Karpas-422 (cell line): ENCODE results near the gene MYO7B. TPM values are rescaled to one million over a fixed set of nuclear protein-coding genes. Genes with fewer than 3 reads are reported as not detected.
A peak's percentile ranks its signal among the peaks of the same experiment; 100 is the strongest.

ENCODE experiments used
- DNase-seq: peaks from one replicate; pipeline ENCODE4 v3.0.0-alpha.2; 2015
- H2AFZ ChIP-seq: fragments of 200-600 bp; sonication (generic); 2 replicates; pipeline ENCODE4 v1.6.1; 2014; ENCODE audit warnings: antibody characterized with exemption, low read length, mixed read lengths
- H3K27ac ChIP-seq: fragments of 200-600 bp; sonication (generic); 2 replicates; pipeline ENCODE4 v1.5.1; 2014; ENCODE audit warnings: mild to moderate bottlenecking, low read length, moderate library complexity
- H3K27me3 ChIP-seq: fragments of 200-600 bp; sonication (generic); 2 replicates; pipeline ENCODE4 v1.6.1; 2014; ENCODE audit warnings: low read length, mixed read lengths
- H3K36me3 ChIP-seq: fragments of 200-600 bp; sonication (generic); 2 replicates; pipeline ENCODE4 v1.6.1; 2014; ENCODE audit warnings: low read length, mixed read lengths; ENCODE audit not compliant: insufficient read depth
- H3K4me1 ChIP-seq: fragments of 200-600 bp; sonication (generic); 2 replicates; pipeline ENCODE4 v1.6.1; 2014; ENCODE audit warnings: mild to moderate bottlenecking, low read length, mixed read lengths
- H3K4me2 ChIP-seq: fragments of 200-600 bp; sonication (generic); 2 replicates; pipeline ENCODE4 v1.6.1; 2014; ENCODE audit warnings: low read length, low read depth, mild to moderate bottlenecking; ENCODE audit not compliant: poor library complexity, severe bottlenecking
- H3K4me3 ChIP-seq: fragments of 200-600 bp; sonication (generic); 2 replicates; pipeline ENCODE4 v1.5.1; 2014; ENCODE audit warnings: mild to moderate bottlenecking, antibody characterized with exemption, low read length, mixed read lengths
- H3K79me2 ChIP-seq: fragments of 200-600 bp; sonication (generic); 2 replicates; pipeline ENCODE4 v1.6.1; 2014; ENCODE audit warnings: mild to moderate bottlenecking, low read length, mixed read lengths
- H3K9ac ChIP-seq: fragments of 200-600 bp; sonication (generic); 2 replicates; pipeline ENCODE4 v1.6.0; 2014; ENCODE audit warnings: low read length
- H3K9me2 ChIP-seq: fragments of 200-600 bp; sonication (generic), shearing (Covaris generic); replicated peaks from 2 replicates; pipeline ENCODE4 v1.6.0; 2014; ENCODE audit warnings: mild to moderate bottlenecking, low read length, moderate library complexity; ENCODE audit not compliant: insufficient read depth
- H3K9me3 ChIP-seq: fragments of 300-700, 200-600 bp; sonication (generic); 2 replicates; pipeline ENCODE4 v1.6.1; 2014; ENCODE audit warnings: low read length, mixed read lengths
- H4K20me1 ChIP-seq: fragments of 200-600 bp; sonication (generic); 2 replicates; pipeline ENCODE4 v1.6.1; 2014; ENCODE audit warnings: mild to moderate bottlenecking, antibody characterized with exemption, low read length, low read depth; ENCODE audit not compliant: insufficient read depth
- total RNA-seq: library from RNA; depleted of rRNA; stranded (reverse); fragments of >200 nt; shearing (Covaris generic); gene quantifications from 2 replicates; pipeline ENCODE4 v1.2.3, GENCODE V29; 2014; ENCODE audit warnings: low replicate concordance

The MYO7B gene
- total RNA-seq, 1 experiment from 2014 or later: 3.0 TPM

DNA sequence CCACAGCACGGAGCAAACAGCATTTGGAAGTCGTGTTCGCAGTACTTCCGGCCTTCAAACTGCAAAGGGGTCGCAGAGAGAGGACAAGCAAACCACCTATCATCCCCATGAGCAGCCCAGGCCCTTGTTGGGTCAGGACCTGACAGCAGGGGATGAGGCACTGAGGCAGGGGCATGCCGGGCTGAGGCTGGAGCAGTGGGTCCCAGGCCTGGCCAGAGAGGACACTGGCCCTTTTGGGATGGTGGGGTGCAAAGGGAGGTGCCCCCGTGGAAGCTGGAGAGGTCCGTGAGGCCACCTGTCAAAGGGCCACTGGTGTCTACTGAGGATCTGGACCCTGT lies 119.3 kb downstream of the MYO7B start:
- no peak overlapping the region for H2AFZ ChIP-seq
- no peaks in the 10 kb centered on the region for H3K36me3 ChIP-seq
- H3K4me1 ChIP-seq: no peaks in the 10 kb centered on the region
- H4K20me1 ChIP-seq: no peaks in the 10 kb centered on the region
- no peaks in the 10 kb centered on the region for H3K9me2 ChIP-seq
- no peaks in the 10 kb centered on the region for H3K27me3 ChIP-seq
- H3K79me2 ChIP-seq: no peaks in the 10 kb centered on the region
- no peaks in the 10 kb centered on the region for H3K9me3 ChIP-seq
- no peak for DNase-seq
- H3K4me2 ChIP-seq: no peak overlapping the region
- H3K4me3 ChIP-seq: no peak overlapping the region
- H3K27ac ChIP-seq: no peak overlapping the region
- H3K9ac ChIP-seq: no peak overlapping the region

DNA sequence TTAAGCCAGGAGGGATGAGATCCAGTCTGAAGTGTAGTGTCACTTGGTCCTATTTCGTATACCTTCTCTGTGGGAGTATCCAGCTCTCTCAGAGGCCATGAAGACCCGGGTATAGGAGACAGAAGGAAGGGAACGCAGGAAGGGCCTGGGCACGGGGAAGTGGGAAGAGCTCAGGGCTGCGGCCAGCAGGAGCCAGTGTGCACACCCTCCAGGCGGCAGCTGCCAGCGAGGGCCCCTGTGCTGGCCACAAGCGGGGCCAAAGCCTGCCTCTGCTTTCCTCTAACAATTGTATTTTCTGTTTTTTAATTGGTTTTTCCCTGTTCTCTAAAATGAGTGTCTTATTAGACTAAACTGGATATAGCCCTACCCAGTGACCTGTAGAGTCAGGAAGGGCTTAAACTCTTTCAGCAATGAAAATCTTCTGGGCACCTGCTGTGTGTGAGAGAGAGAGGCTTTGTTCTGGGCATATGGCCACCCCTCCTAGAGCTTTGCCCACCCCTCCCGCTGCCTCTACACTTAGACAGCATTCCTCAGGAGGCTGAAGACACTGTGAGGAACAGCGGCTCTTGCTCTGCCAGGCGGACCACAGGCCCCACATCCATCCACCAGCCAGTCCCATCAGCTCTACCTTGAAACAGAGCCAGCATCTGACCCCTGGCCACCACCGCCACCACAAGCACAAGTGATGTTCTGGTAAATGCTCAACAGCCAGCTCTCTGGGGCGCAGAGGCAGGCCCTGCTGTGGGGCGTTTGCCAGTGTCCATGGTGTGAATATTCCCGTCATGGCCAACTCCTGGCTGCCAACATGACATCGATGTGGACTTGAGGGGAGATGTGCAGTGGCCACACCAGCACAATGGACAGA lies 120.0 kb downstream of the MYO7B start:
- no peaks in the 10 kb centered on the region for H3K9me3 ChIP-seq
- H3K4me3 ChIP-seq: no peak overlapping the region
- H3K27me3 ChIP-seq: no peaks in the 10 kb centered on the region
- H2AFZ ChIP-seq: no peak overlapping the region
- no peak for DNase-seq
- no peak overlapping the region for H3K4me2 ChIP-seq
- no peaks in the 10 kb centered on the region for H3K9me2 ChIP-seq
- H3K27ac ChIP-seq: no peak overlapping the region
- no peaks in the 10 kb centered on the region for H3K36me3 ChIP-seq
- no peaks in the 10 kb centered on the region for H3K4me1 ChIP-seq
- H3K79me2 ChIP-seq: no peaks in the 10 kb centered on the region
- no peaks in the 10 kb centered on the region for H4K20me1 ChIP-seq
- H3K9ac ChIP-seq: no peak overlapping the region

DNA sequence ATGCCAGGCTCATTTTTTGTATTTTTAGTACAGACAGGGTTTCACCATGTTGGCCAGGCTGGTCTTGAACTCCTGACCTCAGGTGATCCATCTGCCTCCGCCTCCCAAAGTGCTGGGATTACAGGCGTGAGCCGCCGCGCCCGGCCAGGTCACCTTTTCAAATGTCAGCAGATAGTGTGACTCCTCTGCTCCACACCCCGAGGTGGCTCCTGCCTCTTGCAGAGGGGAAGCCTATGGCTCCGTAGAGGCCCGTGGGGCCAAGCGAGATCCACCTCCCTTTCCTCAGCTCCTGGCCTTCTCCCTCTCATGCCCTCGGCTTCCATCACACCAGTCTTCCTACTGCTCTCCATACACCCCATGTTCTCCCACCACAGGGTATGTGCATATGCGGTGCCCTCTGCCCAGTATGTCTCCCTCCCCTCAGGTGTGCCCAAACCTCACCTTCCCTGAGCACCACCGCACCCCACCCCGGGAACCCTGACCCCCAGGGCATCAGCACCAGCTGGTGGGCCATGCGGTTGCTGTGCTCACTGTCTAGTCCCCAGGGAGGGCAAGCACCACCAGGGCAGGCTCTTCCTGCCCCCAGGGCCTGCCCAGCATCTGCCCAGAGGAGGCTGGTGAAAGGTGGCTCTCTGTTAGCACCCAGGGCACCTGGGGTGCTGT lies 121.2 kb downstream of the MYO7B start:
- H3K4me3 ChIP-seq: no peak overlapping the region
- no peaks in the 10 kb centered on the region for H3K36me3 ChIP-seq
- no peaks in the 10 kb centered on the region for H4K20me1 ChIP-seq
- H3K4me2 ChIP-seq: no peak overlapping the region
- H3K4me1 ChIP-seq: no peaks in the 10 kb centered on the region
- no peaks in the 10 kb centered on the region for H3K79me2 ChIP-seq
- no peaks in the 10 kb centered on the region for H3K9me3 ChIP-seq
- no peaks in the 10 kb centered on the region for H3K9me2 ChIP-seq
- H2AFZ ChIP-seq: no peak overlapping the region
- H3K27ac ChIP-seq: no peak overlapping the region
- no peaks in the 10 kb centered on the region for H3K27me3 ChIP-seq
- no peak for DNase-seq
- H3K9ac ChIP-seq: no peak overlapping the region

DNA sequence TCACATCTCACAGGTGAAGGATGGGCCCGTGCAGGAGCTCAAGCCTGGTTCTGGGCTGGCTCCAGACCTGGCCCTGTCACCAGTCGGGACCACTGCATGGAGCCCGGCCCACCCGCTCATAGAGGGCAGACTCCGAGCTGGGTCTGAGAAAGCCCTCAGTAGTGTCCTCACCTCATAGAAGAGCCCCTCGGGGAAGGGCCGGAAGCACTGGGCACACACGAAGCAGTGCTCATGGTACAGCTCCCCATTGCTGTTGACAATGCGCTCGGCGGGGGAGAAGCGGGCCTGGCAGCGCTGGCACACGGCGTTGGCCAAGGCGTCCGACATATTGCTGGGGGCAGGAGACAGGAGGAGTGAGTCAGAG lies 121.7 kb downstream of the MYO7B start:
- no peaks in the 10 kb centered on the region for H3K36me3 ChIP-seq
- no peaks in the 10 kb centered on the region for H3K79me2 ChIP-seq
- H3K27ac ChIP-seq: no peak overlapping the region

DNA sequence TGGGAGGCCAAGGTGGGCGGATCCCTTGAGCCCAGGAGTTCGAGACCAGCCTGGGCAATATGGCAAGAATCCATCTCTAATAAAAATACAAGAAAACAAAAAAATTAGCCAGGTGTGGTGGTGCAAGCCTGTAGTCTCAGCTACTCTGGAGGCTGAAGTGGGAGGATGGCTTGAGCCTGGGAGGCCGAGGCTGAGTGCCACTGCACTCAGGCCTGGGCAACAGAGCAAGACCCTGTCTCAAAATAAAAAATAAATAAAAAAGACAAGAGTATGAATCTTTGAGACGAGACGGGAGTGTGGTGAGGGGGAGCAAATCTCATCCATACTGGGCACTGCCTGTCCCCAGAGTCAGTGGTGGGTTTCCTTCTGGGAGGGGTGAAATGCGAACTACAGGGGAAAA lies 122.7 kb downstream of the MYO7B start:
- no peaks in the 10 kb centered on the region for H3K27me3 ChIP-seq
- no peaks in the 10 kb centered on the region for H3K79me2 ChIP-seq

More for the DNA sequence above, 121.7 kb downstream of the MYO7B start:
- Histone ChIP-seq H3K9me2 (no peaks in the 10 kb centered on the region), H3K4me1 (no peaks in the 10 kb centered on the region), H3K4me3 (no peak overlapping the region), H3K27me3 (no peaks in the 10 kb centered on the region), H4K20me1 (no peaks in the 10 kb centered on the region), H3K9ac (no peak overlapping the region), H3K4me2 (no peak overlapping the region), H3K9me3 (no peaks in the 10 kb centered on the region), H2AFZ (no peak overlapping the region)
- no peak for DNase-seq

DNA sequence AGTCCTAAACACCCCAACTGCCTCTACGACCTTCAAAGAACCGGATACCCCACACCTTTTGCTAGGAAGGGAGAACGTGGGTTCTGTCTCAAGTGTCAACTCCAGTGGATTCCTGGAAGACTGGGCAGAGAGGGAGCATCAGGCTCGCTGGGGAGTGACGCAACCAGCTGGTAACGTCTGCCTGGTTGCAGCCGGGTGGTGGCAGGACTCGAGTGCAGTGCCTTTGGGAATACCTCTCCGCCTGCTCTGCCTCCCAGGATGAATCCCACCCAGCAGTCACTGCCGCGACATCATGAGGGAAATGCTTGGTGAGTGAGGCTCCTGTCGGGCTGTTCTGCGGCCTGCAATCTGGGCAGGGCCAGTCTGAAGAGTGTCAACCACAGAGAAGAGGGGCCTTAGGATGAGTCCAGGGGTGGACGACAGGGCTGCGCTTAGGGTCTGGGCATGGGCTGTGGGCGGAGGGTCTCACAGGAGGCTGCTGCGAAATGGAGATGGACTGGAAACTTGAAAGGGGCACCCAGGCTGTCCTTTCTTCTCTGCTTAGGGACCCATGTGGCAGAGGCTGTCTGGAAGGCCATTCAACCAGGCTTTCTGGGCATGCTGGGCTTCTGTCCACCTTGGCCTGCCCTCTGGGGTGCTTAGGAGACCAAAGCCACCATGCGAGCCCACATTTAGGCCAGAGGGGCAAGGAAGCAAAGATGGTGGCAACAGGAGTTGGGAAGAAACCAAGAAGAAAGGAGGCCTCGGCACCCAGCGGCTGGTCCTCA lies 123.3 kb downstream of the MYO7B start:
- H3K27me3 ChIP-seq: no peaks in the 10 kb centered on the region
- no peak overlapping the region for H2AFZ ChIP-seq

More for the DNA sequence above, 122.7 kb downstream of the MYO7B start:
- Histone ChIP-seq H3K4me2 (no peak overlapping the region), H3K9me3 (no peaks in the 10 kb centered on the region), H4K20me1 (no peaks in the 10 kb centered on the region), H3K36me3 (no peaks in the 10 kb centered on the region), H3K27ac (no peak overlapping the region), H2AFZ (no peak overlapping the region), H3K4me3 (no peak overlapping the region), H3K4me1 (no peaks in the 10 kb centered on the region), H3K9me2 (no peaks in the 10 kb centered on the region), H3K9ac (no peak overlapping the region)
- DNase-seq: no peak

DNA sequence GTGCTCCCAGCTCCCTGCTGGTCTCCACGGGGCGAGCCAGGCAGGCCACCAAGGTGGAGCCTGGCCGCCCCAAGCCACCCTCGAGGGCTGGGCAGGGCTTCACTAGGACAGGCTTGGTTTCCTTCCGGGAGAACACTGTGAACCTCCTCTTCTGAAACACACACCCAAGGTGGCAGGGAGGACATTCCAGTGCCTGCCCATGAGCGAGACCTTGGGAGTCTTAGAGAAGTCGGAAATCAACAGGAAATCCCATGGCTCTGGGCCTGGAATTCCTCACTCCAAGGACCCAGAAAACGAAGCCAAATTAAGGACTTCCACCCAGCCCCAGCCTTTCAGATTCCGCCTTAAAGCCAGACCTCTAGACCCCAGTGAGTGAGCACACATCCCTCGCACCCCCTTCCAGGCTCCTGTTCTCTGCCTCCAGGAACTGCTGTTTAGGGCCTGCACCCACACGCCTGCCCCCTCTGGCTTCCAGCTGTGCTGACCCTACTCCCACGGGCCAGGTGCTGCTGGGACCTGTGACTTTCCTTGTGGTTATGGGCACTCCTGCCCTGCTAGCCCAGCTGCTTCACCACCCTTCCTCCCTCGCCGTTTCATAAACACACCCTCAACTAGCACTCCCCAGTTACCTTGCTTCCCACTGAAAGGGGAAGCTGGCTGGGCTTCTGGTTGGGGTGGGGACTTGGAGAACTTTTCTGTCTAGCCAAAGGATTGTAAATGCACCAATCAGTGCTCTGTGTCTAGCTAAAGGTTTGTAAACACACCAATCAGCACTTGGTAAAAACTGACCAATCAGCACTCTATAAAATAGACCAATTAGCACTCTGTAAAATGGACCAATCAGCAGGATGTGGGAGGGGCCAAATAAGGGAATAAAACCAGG lies 124.2 kb downstream of the MYO7B start:
- H3K9me3 ChIP-seq: no peaks in the 10 kb centered on the region
- H4K20me1 ChIP-seq: no peaks in the 10 kb centered on the region
- DNase-seq: peak; percentile 56
- H2AFZ ChIP-seq: no peak overlapping the region
- H3K9me2 ChIP-seq: no peaks in the 10 kb centered on the region
- H3K4me3 ChIP-seq: no peak overlapping the region
- H3K27me3 ChIP-seq: no peaks in the 10 kb centered on the region
- no peaks in the 10 kb centered on the region for H3K36me3 ChIP-seq
- no peaks in the 10 kb centered on the region for H3K4me1 ChIP-seq
- H3K9ac ChIP-seq: no peak overlapping the region
- H3K27ac ChIP-seq: no peak overlapping the region
- H3K79me2 ChIP-seq: no peaks in the 10 kb centered on the region
- H3K4me2 ChIP-seq: no peak overlapping the region

More for the DNA sequence above, 123.3 kb downstream of the MYO7B start:
- no peaks in the 10 kb centered on the region for H3K79me2 ChIP-seq
- H3K4me1 ChIP-seq: no peaks in the 10 kb centered on the region
- no peaks in the 10 kb centered on the region for H3K36me3 ChIP-seq
- H4K20me1 ChIP-seq: no peaks in the 10 kb centered on the region
- H3K9me3 ChIP-seq: no peaks in the 10 kb centered on the region
- no peaks in the 10 kb centered on the region for H3K9me2 ChIP-seq
- no peak for DNase-seq
- no peak overlapping the region for H3K4me3 ChIP-seq
- H3K4me2 ChIP-seq: no peak overlapping the region
- no peak overlapping the region for H3K9ac ChIP-seq
- H3K27ac ChIP-seq: no peak overlapping the region
